NCI-H2107 treated with DMSO at 0.1 percent for 48 hours (cell line): ENCODE results near the gene CELSR1.
A peak's percentile ranks its signal among the peaks of the same experiment; 100 is the strongest.

ENCODE experiments used
- DNase-seq: peaks from one replicate; lab custom pipeline; 2025; ENCODE audit not compliant: unreplicated experiment; lab: John Stamatoyannopoulos, UW

CELSR1 gene

DNA sequence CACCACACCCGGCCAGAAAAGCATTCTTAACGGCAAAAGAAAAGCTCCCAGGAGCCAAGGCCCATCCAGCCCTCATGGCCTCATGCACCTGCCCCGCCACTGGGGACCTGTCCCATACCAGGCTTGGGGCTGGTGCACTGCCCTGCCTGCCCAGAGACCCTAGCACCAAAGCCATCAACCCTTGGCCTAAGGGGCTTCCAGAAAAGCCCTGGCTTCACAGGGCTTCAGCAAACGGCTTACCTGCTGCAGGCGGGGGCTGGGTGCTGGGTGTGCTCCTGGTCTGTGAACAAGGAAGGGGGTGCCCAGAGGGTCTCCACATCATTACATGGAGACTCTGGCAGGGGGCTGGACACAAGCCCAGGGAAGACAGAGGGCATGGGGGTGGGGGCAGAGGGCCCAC lies 89.5 kb downstream of the CELSR1 start:
- DNase-seq: no peak

DNA sequence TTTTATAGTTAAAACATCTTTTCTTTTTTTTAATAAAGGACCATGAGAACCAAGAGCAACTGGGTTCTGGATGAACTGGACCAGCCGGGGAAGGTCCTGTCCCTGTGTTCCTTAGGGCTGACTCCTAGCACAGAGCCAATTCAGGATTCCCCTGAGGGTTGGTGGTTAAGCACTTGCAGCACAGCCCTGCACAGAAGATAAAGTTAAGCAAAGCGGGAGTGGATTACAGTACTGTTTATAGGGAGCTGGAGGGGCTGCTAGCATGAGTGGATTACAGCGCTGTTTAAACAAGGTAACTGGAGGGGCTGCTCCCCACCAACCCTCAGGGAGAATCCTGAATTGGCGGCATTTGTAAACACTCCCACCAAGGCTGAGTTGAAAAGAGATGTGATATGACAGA lies 90.6 kb downstream of the CELSR1 start:
- peak; percentile 75 for DNase-seq

DNA sequence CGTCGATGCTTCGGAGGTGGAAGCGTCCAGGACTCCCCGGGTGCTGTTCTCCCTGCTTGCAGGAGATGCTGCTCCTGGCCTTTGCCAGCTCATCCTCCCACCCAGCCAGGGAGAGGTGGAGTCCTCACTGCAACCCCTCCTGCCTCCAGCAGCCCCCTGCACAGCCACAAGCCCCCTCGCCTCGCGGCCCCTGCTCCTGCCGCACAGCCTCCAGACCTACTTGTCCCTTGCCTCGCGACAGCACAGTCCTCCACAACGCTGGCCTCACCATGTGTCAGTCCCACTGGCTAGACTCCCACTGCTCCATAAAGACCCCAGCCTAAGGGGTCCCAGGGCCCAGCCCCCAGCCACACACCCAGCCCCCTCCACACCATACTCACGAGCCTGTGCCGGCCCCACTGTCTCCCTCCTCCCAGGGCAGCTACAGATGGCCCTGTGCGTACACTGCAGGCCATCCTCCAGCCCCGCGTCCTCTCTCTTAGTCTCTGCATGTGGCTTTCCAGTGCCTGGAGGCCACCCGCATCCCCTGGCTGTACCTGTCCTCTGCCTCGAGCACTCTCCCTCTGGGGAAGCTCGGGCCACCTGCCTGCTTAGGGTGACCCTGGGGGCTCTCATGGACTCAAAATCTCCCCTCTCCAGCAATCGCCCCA lies 91.5 kb downstream of the CELSR1 start:
- no peak for DNase-seq

- DNase-seq: no peak
Measured at GRCh38 chr22:46444390-46444854, 93.0 kb downstream of the CELSR1 start.

DNA sequence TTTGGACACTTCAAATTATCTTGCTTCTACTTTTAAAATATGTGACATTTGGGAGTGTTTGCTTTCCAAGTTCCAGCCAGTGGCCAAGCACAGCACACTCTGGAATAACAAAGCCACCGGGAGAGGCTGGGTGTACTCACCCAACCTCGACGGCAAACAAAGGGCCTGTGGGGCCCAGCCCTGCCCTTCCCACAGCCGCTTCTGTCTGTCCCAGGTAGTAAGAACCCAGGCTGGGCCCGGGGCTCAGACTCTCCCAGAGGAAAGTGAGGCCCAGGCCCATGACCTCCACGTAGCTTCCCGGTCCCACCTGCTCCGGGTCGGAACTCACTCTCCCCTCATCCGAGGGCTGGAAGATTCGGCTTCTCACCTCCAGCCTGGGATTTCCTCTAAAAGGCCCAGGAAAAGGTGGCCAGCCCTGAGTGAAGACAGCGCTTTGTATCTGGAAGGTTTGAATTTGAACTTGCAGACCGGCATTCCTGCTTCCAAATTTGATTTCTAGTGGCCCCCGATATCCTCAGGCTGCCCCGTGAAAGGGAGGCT lies 93.5 kb downstream of the CELSR1 start:
- DNase-seq: no peak

GRCh38 chr22:46442217-46442853 lies 95.1 kb downstream of the CELSR1 start:
- no peak for DNase-seq

DNA sequence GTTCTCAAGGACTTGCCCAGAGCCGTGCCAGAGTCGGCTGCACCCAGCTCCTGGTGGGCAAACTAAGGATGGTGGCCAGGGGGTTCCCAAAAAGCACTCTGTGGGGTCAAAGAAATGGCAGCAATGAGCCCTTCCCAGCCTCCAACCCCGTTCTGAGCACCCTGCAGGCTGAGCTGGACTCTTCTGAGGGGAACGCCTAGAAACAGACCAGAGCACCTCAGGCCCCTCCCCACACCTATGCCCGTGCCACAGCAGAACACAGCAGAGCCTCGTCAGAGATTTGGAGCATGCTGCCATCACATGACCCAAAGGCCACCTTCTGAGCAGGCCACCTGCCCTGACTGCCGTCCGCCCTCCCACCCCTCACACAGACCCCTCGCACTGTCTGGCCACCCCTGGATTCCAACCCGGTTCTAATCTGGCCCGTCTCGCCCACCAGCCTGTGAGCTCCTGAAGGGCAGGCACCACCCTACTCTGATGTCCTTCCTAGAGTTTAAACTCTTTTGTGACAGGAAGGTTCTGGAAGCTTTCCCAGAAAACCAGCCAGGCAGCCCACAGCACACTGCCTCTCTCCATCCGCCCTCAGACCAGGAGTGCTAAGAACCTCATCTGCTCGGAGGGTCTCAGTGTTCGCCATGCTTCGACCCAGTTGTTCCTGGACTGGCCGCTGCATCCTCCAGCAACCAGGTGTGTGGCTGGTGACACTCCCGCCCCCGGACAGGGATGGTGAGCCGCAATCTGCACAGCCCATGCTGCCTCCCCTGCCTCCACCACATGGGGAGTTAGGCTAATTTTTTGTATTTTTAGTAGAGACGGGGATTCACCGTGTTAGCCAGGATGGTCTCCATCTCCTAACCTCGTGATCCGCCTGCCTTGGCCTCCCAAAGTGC lies 97.6 kb downstream of the CELSR1 start:
- DNase-seq: no peak

- no peak for DNase-seq
Measured at GRCh38 chr22:46439111-46439510, 98.3 kb downstream of the CELSR1 start.

- DNase-seq: no peak
Measured at GRCh38 chr22:46437671-46438440, 99.6 kb downstream of the CELSR1 start.

DNA sequence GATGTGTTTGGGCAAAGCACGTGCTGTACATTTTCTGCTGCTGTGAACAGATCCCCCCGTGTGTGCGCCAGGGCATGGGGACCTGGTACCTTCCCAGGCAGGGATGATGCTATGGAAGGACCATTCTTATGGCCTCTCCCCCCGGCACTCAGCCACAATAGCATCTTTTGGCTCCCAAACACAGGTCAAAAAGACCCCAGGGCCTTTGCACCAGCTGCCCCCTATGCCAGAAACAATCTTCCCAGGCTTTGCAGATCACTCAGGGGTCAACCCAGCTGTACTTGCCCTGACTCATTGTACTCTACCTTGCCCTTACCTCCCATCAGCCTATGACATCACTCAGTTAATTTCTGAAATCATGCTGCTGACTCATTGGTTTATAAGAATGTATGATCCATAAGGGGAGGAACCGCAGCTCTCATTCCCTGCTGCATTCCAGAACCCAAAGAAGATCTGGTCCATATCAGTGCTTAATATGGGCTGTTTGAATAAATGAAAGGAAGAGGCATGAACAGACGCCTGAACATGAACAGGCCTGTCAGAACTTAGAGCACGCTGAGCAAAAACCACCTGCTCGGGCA lies 100.7 kb downstream of the CELSR1 start:
- DNase-seq: no peak

DNA sequence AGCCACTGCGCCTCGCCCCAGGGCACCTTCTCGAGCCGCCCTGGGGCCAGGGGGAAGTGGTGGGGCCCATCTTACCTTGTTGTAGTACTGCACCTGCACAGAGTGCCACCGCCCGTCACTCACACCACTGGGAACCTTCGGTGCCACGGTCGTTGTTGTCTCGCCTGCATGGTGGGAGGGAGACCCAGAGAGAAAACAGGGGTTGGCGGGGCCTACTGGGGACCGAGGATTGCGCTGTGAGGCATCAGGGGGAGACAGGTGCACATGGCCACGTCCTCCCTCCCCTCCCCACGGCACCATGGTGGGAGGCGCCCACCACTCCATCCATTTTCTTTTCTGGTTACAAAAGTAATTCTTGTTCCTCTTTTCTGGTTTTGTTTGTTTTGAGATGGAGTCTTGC lies 104.1 kb downstream of the CELSR1 start:
- no peak for DNase-seq

- no peak for DNase-seq
Measured at GRCh38 chr22:46432164-46433068, 105.0 kb downstream of the CELSR1 start.

DNA sequence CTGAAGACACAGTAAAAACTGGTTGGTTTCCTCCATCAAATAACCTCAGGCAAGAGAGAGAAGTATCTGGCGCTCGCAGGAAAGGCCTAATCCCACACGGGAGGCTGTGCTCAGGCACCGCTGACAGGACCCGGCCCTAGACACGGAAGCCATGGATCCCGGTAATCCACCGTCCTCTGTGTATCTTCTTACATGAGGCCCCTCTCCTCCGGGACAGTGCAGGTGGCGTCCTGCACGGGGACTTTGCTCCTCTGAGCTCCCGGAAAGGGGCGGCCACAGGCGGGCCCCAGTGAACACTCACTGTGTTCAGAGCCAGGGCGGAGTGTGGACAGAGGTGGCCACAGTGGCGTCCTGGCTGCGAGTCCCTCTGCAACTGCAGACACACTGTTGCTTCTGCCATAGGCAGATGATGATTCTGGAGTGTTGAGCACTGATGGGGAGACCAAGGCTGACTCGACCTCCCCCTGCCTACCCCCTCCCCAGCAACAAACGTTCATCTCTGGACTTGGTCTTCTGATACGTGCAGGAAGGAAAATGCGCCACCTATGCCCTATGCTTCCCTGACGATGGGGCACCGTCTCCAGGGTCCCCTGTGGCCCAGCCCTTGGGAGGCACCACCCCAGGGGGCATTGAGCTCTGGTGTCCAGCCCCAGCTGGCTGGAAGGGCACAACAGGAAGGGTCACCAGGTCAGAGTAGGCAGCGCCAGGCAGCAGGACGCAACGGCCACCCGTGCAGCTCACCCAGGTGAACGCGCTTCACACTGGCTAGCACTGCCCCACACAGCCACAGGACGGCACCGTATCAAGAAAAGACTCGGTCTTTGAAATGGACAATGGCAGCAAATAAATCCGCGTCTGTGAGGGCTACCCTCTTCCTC lies 106.2 kb downstream of the CELSR1 start:
- DNase-seq: no peak

DNA sequence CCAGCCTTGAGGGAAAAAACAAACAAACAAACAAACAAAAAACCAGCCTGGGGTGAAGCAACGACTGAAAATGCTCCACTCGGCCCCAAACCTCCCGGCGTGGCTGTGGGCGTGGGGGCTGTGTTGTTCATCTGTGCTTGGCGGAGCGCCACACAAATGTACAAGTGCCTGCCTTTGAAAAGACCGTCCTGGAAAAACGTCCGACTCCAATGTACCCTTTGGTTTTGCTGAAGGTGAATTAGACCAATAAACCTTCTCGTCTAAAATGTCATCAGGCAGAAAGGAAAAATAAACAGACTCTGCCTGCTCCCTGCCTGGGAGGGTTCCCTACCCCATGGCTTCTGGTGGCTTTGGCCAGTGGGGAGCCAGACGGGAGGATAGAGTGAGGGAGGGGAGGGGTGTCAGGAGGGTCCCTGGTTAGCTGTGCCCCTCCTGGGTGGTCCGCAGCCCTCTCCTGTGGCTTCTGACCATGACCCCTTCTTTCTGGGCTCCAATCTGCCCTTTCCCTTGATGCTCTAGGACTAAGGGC lies 108.0 kb downstream of the CELSR1 start:
- peak; percentile 13 for DNase-seq

- no peak for DNase-seq
Measured at GRCh38 chr22:46428602-46429324, 108.7 kb downstream of the CELSR1 start.

- DNase-seq: no peak
Measured at GRCh38 chr22:46428171-46428570, 109.2 kb downstream of the CELSR1 start.

DNA sequence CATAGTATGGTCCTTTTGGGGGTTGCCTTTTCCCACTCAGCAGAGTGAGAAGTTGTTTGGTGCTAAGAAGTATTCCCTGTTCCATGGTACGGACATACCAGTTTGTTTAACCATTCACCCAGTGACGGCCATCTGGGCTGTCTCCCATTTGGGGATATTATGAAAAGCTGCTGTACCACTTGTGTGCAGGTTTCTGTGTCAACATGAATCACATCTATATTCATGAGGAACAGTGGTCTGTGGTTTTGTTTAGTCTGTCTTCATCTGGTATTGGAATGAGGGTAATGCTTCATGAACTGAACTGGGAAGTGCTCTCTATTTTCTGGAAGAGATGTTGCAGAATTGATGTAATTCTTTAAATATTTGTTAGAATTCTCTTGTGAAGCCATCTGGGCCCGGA lies 112.4 kb downstream of the CELSR1 start:
- DNase-seq: peak; percentile 7

DNA sequence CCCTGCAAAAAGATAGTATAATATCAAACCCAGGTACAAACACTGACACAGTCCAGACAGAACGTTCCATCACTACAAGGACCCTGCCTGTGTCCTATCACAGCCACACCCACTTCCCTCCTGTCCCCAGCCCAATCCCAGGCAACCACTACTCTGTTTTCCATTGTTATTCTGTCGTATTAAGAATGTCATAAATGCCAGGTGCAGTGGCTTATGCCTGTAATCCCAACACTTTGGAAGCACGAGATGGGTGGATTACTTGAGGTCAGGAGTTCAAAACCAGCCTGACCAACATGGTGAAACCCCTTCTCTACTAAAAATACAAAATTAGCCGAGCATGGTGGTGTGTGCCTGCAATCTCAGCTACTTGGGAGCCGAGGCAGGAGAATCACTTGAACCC lies 112.9 kb downstream of the CELSR1 start:
- no peak for DNase-seq
